HEK293 (cell line): ENCODE results near the gene ALG10.
"Not testable (repeated sequence)": the region's sequence is repeated elsewhere in the genome, so short reads cannot be mapped to it uniquely, and the experiment has no call there.

Experiments
- CTCF ChIA-PET: fragments of 350-600 bp; formaldehyde crosslinking; extraction: SDS; loops from one replicate; lab custom pipeline; 2021; ENCODE audit warnings: antibody characterized with exemption; lab: Yijun Ruan, JAX
- POLR2A ChIA-PET: fragments of 300-600 bp; formaldehyde crosslinking; extraction: SDS; loops from one replicate; lab custom pipeline; 2020; ENCODE audit warnings: antibody characterized with exemption, inconsistent platforms; lab: Yijun Ruan, JAX
- H3K27ac ChIP-seq: fragments of 200-500 bp; sonication (Bioruptor generic); 2 replicates; pipeline ENCODE4 v1.5.1; 2014; ENCODE audit warnings: low read depth, low read length, control low read depth, inconsistent platforms; ENCODE audit errors: extremely low read depth
- H3K36me3 ChIP-seq, 2 experiments: fragments of 200-500 bp in 1 of 2; sonication (Bioruptor generic) in 1 of 2; 1 replicate in 1 of 2; 2 replicates in 1 of 2; pipeline ENCODE4 v1.5.1; 2014 to 2017; ENCODE audit warnings: inconsistent platforms in 2 of 2, low read length in 2 of 2; ENCODE audit not compliant: control insufficient read depth in 2 of 2, insufficient read depth in 1 of 2
- H3K4me1 ChIP-seq: fragments of 200-500 bp; sonication (Bioruptor generic); 2 replicates; pipeline ENCODE4 v1.5.1; 2014; ENCODE audit warnings: mild to moderate bottlenecking, low read length, inconsistent platforms; ENCODE audit not compliant: control insufficient read depth, insufficient read depth
- H3K4me3 ChIP-seq: 2 replicates; pipeline ENCODE4 v1.5.1; 2011; ENCODE audit warnings: low read depth, mild to moderate bottlenecking, control low read depth, low read length, moderate library complexity
- H3K9me3 ChIP-seq: fragments of 200-500 bp; sonication (Bioruptor generic); 2 replicates; pipeline ENCODE4 v1.5.1; 2014; ENCODE audit warnings: low read depth, low read length, inconsistent platforms; ENCODE audit not compliant: control insufficient read depth, insufficient read depth
- KLF7 ChIP-seq: fragments of 450-650 bp; formaldehyde crosslinking; IDR thresholded peaks from 2 replicates; pipeline ENCODE4 v1.5.1; 2016; ENCODE audit warnings: missing biosample characterization, missing genetic modification characterization, borderline replicate concordance
- KLF8 ChIP-seq: fragments of 450-650 bp; formaldehyde crosslinking; IDR thresholded peaks from 2 replicates; pipeline ENCODE4 v1.5.1; 2016; ENCODE audit warnings: missing biosample characterization, missing genetic modification characterization
- MZF1 ChIP-seq: fragments of 450-650 bp; formaldehyde crosslinking; IDR thresholded peaks from 2 replicates; pipeline ENCODE4 v1.5.1; 2017; ENCODE audit warnings: missing biosample characterization, missing genetic modification characterization, borderline replicate concordance
- WT1 ChIP-seq: fragments of 450-650 bp; formaldehyde crosslinking; IDR thresholded peaks from 2 replicates; pipeline ENCODE4 v1.5.1; 2016; ENCODE audit warnings: missing biosample characterization, missing genetic modification characterization
- ZNF16 ChIP-seq: fragments of 450-650 bp; formaldehyde crosslinking; IDR thresholded peaks from 2 replicates; pipeline ENCODE4 v1.5.1; 2016; ENCODE audit warnings: low read depth, missing biosample characterization, missing genetic modification characterization
- ZNF2 ChIP-seq: fragments of 450-650 bp; formaldehyde crosslinking; IDR thresholded peaks from 2 replicates; pipeline ENCODE4 v1.5.1; 2016; ENCODE audit warnings: missing biosample characterization, missing genetic modification characterization
- ZNF510 ChIP-seq: fragments of 450-650 bp; formaldehyde crosslinking; IDR thresholded peaks from 2 replicates; pipeline ENCODE4 v1.5.1; 2018; ENCODE audit warnings: mild to moderate bottlenecking, missing genetic modification characterization, missing biosample characterization; ENCODE audit not compliant: insufficient replicate concordance
- ZNF654 ChIP-seq: fragments of 450-650 bp; formaldehyde crosslinking; IDR thresholded peaks from 2 replicates; pipeline ENCODE4 v1.5.1; 2016; ENCODE audit warnings: low read depth, missing biosample characterization, missing genetic modification characterization
- ZNF777 ChIP-seq: fragments of 450-650 bp; formaldehyde crosslinking; IDR thresholded peaks from 2 replicates; pipeline ENCODE4 v1.5.1; 2017; ENCODE audit warnings: missing biosample characterization, missing genetic modification characterization, borderline replicate concordance
- ZNF785 ChIP-seq: fragments of 450-650 bp; formaldehyde crosslinking; IDR thresholded peaks from 2 replicates; pipeline ENCODE4 v1.5.1; 2016; ENCODE audit warnings: missing biosample characterization, missing genetic modification characterization
- ZNF792 ChIP-seq: fragments of 450-650 bp; formaldehyde crosslinking; IDR thresholded peaks from 2 replicates; pipeline ENCODE4 v1.5.1; 2016; ENCODE audit warnings: missing biosample characterization, missing genetic modification characterization
- TF ChIP-seq, protein P1 (sequence below): fragments of 450-650 bp; formaldehyde crosslinking; optimal IDR thresholded peaks from 2 replicates; pipeline ENCODE3; 2016; ENCODE audit warnings: missing biosample characterization, mild to moderate bottlenecking, missing genetic modification characterization

The ALG10 gene

DNA sequence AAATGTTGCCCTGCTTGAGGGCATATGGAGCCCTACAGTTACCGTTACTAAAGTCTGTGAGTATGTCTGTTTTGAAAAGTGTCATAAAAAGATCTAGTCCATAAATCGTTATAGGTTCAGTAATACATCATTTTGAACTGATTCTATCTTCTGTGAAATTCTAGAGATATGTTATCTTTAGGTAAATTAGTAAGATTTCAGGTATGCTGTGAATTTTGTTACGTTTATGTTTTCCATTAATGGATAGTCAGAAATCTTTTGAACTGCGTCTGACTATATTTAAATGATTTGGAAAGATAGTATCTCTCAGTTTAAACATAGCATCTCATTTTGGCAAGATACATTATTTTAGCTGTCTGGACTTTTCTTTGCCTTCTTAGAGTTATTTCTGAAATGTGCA lies 8.3 kb downstream of the ALG10 start:
- Histone ChIP-seq H3K4me1 (no peaks in the 10 kb centered on the region), H3K27ac (no peak overlapping the region), H3K4me3 (no peak overlapping the region), H3K36me3 (peaks cover 0 to 3% of the 10 kb centered on the region in 2 experiments; a peak in 1 of 3 replicates), H3K9me3 (no peaks in the 10 kb centered on the region)
- ChIA-PET POLR2A (no interaction called here), CTCF (interaction anchor here (0.6 kb wide), 1 partner anchor 175 kb away, joined by 3 read pairs; no protein-coding TSS in a partner anchor)
- TF ChIP-seq WT1 (tag by site-specific recombination): no peak
- no peak for TF ChIP-seq ZNF2
- TF ChIP-seq, protein P1, sequence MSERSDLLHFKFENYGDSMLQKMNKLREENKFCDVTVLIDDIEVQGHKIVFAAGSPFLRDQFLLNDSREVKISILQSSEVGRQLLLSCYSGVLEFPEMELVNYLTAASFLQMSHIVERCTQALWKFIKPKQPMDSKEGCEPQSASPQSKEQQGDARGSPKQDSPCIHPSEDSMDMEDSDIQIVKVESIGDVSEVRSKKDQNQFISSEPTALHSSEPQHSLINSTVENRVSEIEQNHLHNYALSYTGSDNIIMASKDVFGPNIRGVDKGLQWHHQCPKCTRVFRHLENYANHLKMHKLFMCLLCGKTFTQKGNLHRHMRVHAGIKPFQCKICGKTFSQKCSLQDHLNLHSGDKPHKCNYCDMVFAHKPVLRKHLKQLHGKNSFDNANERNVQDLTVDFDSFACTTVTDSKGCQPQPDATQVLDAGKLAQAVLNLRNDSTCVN (tag by site-specific recombination): no peak
- no peak for TF ChIP-seq ZNF785 (tag by site-specific recombination)
- TF ChIP-seq ZNF16 (tag by site-specific recombination): no peak
- TF ChIP-seq KLF8 (tag by site-specific recombination): no peak
- TF ChIP-seq MZF1 (tag by site-specific recombination): no peak

GRCh38 chr12:34033628-34034296 lies 11.5 kb downstream of the ALG10 start:
- CTCF ChIA-PET: interaction anchor here (0.6 to 1.5 kb wide), 6 partner anchors 11 to 1278 kb away, joined by 3 to 7 read pairs (median 4); partner anchors contain the start of gene YARS2
- Histone ChIP-seq H3K36me3 (no peaks in the 10 kb centered on the region), H3K27ac (no peak overlapping the region), H3K9me3 (no peaks in the 10 kb centered on the region), H3K4me1 (no peaks in the 10 kb centered on the region), H3K4me3 (no peak overlapping the region)
- TF ChIP-seq ZNF510 (no peak), ZNF654 (tag by site-specific recombination) (peak; percentile 39; the same call in 1 of the 2 replicates), ZNF792 (tag by site-specific recombination) (no peak), ZNF777 (tag by site-specific recombination) (no peak)
- POLR2A ChIA-PET: no interaction called here

DNA sequence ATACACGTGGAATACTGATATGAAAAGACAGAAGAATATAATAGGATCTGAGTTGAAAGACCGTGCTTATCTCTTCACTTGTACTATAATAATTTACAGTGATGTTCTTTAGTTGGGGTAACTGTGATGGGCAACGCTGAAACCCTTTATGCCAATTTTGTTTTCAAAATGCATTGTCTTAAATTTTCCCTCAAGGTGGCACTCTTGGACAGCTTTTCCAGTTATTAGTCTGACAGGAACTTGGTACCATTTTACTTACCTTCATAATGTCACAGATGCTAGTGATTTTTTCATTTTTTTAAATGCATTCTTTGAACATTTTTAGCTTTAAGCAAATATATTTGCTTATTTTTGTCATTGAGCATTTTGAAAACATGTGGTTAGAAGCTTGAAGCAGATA lies 16.1 kb downstream of the ALG10 start:
- H3K36me3 ChIP-seq, H3K4me3 ChIP-seq, H3K27ac ChIP-seq, H3K9me3 ChIP-seq, POLR2A ChIA-PET, H3K4me1 ChIP-seq: not testable (repeated sequence)
- TF ChIP-seq ZNF654 (tag by site-specific recombination): peak; percentile 51
- CTCF ChIA-PET: interaction anchor here (0.7 to 2.0 kb wide), 3 partner anchors 83 to 585 kb away, joined by 3 to 10 read pairs (median 4); no protein-coding TSS in a partner anchor

DNA sequence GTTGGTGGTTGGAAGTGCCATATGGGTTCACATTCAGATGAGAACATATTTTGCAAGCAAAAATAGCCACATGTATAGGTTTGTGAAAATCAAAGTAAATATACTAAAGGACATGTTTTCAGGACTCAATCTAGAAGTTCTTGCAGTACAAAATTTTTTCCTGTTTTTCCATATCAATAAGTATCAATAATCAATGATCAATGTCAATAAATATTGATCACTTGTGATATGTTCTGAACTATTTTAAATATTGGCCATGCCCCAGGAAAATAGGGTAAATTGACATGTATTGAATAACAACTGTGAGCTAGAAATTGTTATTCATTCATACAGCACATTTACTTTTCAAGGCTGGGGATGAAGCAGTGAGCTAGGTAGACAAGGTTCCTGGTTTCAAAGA lies 24.3 kb downstream of the ALG10 start:
- POLR2A ChIA-PET: no interaction called here
- Histone ChIP-seq H3K27ac (no peak overlapping the region), H3K4me3 (no peak overlapping the region), H3K9me3 (no peaks in the 10 kb centered on the region), H3K36me3 (no peaks in the 10 kb centered on the region), H3K4me1 (no peaks in the 10 kb centered on the region)
- no peak for TF ChIP-seq KLF7 (tag by site-specific recombination)
- CTCF ChIA-PET: no interaction called here

GRCh38 chr12:34047855-34048254 lies 25.6 kb downstream of the ALG10 start:
- CTCF ChIA-PET: interaction anchor here (0.7 kb wide), 1 partner anchor 69 kb away, joined by 3 read pairs; no protein-coding TSS in a partner anchor
- H3K27ac ChIP-seq, H3K9me3 ChIP-seq, POLR2A ChIA-PET, H3K4me1 ChIP-seq, H3K36me3 ChIP-seq, H3K4me3 ChIP-seq: not testable (repeated sequence)
